Stimulated activated CD4-positive, alpha-beta T cell treated with anti-CD3 and anti-CD28 coated beads, TNF-alpha, amount 100 ng/mL, for 1 hour (primary cell): ENCODE measurements around the gene FBXO8.

Experiments used
- DNase-seq, 3 donors: peaks; one replicate each; pipeline ENCODE4 v3.0.0-alpha.2; 2020; ENCODE audit warnings: low read depth in 3 of 3, low spot score in 1 of 3

Gene FBXO8

DNA sequence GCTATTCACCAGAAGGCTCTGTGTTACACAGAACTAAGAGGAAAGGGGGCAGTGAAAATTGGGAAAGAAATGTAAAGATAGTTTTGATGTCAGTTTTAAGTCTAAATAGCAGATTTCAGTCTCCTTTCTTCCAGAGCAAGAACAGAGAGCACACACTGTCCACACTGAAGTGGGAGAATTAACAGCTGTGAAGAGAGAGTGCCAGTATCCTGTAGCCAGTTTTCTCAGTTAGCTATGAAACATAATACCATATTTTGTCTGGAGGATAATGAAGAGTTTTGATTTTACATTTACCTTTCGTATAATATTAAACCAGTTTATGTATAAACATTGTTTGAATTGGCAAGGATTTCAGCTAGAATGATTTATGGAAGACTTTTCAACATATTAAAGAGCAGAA lies 35.1 kb downstream of the FBXO8 start:
- no peak for DNase-seq

DNA sequence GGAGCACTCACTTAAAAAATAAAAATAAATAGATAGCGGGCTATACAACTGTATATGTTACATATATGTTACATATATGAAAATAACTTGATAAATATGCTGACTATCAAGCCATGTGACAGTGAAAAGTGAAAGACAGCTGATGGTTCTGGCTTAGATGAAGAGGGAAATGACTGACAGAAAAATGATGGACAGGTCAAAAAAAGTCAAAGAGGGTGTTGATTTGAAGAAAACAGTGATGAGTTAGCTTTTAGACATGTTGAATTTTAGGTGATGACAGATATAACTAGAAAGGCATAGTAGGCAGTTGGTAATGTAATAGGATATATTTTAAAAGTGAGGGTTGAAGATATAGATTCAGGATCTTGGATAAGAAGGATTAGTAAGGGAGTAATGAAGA lies 37.8 kb downstream of the FBXO8 start:
- DNase-seq = no peak

DNA sequence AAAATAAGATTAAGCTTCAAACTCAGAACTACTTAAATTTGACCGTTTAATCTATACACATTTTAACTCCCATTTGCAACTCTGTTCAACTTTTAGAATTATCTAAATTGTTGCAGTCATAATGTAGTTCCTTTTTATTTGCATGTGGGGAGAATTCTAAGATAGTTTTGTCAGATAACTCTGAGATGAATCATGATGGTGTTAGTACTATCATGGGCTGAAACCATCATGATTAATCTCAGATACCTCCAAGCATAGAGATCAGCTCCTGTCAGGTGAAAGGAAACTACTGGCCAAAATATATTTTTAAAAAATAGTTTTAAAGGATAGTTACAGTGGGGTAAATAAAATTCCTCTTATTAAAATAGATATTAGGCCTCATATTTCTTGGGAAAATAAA lies 39.0 kb downstream of the FBXO8 start:
- DNase-seq = no peak

DNA sequence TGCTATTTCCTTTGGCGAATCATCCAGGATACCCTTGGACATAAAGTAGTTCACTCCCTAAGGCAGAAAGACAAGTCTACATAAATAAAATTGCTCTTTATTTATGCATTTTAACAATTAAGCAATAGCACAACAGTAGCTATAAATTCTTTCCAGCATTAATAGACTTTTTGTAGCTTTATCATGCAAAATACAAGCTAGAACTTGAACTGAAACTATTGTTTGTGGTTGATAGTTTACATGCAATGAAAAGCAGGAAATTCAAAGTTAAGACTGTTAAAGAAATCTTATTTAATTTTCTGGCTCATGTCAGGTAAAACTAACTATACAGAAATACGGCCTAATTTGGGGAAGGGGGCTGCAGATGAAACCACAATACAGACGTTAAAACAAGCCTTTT lies 42.3 kb downstream of the FBXO8 start:
- no peak for DNase-seq

DNA sequence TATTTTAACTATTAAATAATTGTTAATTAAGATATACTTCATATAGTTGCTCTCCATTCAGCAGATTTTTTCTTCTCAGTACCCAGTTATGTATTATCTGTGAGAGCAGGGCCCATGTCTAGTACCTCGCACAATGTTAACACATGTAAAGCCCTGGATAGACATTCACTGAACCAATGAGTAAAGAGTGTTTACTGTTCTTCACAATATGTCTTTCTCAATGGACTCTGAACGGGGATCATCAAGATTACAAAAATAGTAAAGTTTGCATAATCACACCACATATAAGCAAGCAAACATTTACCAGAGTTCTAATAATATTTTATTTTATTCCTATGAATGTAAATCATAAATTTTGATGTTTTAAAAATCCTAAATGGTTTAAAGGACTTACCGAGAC lies 47.1 kb downstream of the FBXO8 start:
- no peak for DNase-seq

DNA sequence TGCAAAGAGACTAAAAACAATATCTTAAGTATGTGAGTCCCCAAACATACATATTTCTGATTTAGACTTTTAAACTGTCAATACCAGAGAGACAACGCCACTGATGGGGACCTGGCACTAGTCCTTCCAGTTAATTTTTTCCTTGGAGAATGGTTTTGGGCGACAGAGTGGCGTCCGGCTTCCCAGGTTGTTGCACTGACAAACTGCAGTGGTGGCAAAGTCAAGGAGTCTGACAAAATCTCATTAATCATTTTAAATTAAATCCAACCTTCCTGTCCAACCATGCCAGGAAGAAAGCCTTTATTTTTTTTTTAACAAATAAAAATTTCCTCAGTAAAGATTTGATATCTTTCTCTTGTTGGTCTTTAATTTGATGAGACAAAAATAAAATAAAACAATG lies 52.8 kb downstream of the FBXO8 start:
- DNase-seq = no peak

DNA sequence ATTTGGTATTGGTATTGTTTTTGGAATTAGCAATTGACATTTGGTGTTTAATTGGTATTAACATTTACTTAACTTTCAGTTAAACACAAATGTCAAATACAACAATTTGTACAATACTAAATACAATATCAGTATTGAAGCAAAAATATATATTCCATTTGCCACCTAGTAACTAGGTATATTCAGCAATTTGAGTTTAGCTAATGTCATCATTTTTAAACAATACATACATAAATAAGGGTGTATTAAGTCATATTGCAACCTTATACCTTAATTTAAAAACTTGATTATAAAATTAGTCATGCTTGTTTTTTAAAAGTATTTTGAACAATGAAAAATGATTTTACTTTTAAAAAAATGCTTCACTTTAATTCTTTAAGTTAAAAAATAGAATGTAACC lies 53.3 kb downstream of the FBXO8 start:
- no peak for DNase-seq

DNA sequence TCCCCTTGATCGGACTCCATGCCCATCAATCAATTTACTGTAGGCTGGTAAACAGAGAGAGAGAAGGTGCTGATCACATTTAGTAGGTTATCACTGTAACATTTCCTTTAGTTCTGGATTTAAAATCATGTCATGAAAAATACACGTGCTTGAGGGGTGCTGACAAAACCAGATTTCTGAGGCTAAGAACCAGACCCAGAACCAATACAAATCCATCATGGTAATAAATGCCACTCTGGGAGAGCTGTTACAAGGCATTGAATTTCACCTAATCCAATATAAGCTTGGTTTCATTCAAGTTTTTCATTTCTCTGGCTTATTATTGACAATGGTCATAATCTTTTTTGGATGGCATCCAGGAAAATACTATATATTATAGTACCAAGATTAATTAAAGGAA lies 54.5 kb downstream of the FBXO8 start:
- no peak for DNase-seq

DNA sequence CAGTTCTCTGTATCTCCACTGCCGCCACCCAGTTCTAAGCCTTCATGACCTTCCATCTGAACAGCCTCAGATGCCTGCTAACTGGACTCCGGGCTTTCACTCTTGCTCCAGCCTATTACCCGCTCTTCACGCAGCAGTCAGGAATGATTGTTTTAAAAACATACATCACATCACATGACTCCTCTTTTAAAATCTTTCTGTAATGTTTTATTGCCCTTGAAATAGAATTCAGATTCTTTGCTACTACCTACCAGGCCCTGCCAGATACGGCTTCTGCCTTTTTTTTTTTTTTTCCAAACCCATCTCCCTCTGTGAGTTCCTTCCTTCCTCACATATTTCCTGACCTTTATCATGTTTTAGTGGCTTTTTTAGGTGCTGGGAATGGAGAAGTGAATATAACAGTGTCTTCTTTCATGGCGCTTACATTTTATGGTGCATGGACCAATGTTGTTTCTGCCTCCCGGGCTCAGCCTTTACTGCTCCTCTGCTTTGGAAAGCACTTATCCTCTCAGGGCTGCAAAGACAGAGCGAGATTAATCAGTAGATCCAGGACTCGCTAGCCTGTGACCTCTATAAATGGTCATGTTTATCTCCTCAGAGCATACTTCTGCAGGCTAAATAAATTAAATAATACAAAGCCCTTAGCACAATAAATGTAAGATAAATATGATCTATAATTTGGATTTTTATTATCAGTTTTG lies 58.0 kb downstream of the FBXO8 start:
- no peak for DNase-seq

DNA sequence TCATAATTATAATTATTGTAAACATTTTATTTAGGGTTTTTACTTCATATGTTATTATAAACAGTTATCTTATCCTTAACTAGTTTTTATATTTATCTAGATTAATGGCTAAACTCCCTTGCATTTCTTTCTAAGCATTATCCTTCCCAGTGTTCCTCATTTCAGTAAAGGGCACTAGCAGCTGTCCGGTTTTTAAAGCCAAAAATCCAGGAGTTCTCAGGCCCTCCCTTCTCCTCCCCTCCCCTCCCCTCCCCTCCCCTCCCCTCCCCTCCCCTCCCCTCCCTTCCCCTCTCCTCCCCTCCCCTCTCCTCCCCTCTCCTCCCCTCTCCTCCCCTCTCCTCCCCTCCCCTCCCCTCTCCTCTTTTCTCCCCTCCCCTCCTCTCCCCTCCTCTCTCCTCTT lies 58.9 kb downstream of the FBXO8 start:
- no peak for DNase-seq

DNA sequence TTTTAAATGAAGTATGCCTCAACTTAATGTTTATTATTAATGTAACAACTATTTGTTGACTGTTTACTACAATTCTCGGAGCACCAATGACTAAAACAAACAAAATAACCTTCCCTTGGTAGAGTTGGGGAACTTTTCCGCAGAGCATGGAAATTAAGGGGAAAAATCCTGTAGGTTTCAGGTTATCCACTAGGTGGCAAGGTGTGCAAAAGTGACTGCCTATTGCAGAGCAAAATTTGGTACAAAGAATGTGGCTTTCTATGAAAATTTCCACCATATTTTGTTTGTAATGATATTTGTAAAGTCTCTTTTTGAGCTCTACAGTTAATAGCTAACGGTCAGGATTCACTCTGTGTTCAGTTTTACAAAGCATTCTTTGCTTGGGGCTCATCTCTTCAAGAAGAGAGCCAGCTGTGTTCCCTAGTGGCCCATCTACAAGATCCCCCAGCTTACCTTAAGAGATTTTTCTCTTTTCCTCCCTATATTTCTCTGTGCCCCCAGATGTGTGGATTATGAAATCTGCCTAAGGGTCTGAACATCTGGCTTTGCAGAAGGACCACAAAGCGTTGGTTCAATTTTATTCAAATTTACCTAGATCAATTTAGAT lies 61.1 kb downstream of the FBXO8 start:
- DNase-seq = no peak

DNA sequence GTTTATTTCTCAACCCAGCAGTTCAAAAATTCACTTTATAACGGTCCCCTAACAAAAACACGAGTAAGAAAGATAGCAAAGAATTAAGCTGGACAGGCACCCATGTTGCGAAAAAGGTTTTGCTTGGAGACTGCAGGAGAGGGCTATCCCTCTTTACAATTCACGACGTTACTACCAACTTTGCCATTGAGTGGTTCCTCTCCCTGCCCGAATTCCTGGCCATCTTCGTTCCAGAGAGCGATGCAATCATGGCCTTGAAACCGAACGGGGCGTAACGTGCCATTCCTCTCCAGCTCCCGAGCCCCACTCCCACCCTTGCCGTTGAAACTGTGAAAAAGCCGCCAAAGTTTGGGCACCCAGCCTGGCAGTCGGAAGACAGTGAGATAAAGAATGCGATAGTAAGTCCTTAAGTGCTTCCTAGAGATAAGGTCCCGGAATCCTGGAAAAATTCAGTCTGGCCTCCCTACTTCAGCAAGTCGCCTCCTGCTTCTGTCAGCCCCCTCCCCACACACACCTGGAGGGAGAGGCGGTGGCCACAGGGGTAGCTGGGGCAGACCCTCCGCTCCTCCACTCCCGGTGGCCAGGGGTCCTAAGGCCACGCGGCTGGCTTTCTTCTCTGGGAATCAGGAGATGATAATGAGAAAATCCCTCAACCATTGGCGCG lies 65.2 kb downstream of the FBXO8 start:
- DNase-seq = no peak

DNA sequence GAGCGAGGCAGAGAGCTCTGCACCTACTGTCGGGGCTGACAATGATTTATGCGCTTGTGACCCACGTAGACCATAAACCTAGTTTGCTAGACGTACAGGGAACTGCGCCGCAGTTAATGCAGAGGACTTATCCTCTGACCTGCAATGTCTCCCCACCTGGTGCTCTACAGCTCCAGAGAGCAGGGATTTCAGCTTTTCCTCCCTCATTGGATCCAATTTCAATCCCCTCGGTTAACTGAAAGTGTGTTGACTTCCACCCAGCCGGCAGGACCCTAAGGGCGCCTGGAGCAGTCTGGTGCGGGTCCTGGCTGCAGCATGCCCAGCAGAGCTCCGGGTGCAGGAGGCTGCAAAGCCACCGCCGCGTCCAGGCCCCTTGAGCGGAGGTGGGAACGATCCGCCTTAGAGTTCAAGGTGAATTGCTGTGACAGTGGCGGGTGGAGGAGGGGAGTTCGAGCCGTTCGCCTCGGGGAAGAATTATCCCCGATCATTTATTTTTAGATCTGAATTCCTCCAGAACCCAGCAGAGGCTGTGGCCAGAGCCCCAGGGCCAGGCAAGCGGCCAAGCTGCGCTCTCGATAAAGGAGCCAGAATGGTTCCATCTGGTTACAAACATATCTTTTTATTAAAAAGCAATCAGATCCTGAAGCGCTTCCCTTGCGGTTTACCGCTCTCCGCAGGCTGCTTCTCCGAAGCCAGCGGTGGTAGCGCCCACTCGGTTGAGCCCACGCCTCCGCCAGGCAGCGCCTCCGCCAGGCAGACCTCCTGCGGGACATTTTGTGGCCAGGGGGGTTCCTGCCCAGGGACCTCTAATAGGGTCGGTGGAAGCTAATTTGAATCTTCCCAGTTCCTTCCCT lies 66.0 kb downstream of the FBXO8 start:
- no peak for DNase-seq

DNA sequence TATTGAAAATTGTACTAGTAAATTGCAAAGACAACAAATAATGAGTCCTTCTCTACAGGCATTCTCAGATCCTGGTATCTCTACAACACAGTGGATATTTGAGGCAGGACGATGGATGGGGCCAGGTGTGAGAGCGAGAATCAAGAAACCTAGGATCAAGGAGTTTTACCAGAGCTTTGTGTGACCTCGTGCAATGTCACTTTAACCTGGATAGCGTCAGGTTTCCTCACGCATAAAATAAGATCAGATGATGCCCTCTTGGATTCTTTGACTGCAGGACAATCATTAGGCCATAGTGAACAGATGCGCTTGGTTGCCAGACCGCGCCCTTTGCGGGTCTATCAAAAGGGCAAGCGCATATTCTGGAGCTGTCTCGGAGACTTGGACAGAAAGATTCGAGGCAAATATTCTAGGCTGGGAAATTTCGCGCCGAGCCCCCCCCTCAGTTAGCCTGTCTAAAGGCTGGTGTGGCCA lies 66.6 kb downstream of the FBXO8 start:
- no peak for DNase-seq

DNA sequence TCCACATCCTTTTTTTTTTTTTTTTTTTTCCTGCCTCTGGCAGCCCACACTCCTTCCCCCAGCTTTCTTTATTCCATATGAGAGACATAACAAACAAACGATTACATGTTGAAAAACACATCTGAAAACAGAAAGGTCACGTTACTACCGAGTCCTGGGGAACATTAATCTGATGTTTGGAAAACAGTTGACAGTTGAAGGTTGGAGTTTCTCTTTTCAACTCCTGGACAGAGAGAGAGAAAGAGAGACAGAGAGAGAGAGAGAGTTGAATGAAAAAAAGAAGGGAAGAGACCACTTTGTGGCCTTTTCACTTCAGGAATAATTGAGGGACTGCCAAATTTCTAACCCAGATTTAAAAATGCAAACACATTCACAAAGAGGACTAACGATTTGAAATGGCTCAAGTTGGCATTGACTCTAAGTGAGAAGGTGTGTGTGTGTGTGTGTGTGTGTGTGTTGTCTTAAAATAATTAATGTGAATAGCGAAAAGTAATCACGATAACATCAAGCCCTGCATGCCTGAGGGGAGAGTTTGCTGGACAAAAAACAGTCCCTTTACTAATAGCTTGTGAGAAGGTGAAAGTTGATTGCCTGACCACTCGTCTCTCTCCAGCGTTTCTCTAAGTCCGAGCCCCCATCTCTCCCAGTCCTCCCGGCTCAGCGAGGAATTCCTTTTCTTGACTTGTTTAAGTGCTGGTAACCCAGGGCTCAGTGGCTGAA lies 67.3 kb downstream of the FBXO8 start:
- DNase-seq = no peak

DNA sequence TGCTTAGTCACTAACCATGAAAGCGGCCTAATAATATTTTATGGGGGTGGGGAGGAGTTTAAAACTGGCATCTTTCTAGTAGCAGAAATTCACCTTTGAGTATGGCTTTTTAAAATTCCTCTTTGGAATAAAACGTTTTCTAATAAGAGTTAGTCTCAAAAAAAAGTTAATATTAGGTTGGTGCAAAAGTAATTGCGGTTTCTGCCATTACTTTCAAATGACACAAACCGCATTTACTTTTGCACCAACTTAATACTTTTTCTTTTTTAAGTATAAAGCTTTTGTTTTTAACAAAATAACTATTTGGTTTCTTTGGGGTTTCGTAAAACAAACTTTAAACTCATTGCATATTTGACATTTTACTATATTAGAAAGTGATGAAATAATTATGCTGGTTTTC lies 68.4 kb downstream of the FBXO8 start:
- DNase-seq = no peak

DNA sequence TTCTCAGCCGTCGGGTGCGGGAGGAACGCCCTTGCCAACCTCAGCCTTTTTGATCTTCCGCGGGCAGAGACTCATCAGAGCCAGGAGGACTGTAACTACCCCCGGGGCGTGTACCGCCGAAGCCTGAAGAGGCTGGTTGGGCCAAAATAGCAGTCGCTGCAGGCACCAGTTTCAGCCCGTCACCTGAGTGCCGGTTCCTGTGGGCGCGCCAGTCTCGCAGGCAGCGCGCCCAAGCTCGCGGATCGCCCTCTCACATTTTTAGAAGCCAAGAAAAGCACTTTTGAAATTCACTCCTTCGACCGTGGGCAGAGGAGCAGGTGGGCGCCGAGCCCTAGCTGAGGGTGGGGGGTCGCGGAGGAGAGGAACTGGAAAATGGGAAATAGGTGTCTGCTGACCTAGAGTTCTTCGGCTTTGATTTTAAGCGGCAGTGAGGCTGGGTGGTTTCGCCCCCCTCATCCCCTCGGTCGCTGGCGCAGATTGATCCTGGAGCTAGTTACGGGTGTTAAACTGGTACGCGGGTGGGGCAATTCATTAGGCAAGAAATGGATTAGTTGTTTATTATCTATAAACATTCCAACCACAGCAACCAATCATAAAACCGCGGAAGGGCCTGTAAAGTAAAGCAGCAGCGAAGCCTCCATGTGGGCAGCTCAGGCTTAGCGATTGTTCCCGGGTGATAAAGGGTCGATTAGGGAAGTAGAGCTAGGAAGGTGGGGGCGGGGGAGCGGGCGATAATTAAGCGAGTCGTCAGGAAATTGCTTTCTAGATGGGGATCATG lies 69.2 kb downstream of the FBXO8 start:
- DNase-seq = no peak

DNA sequence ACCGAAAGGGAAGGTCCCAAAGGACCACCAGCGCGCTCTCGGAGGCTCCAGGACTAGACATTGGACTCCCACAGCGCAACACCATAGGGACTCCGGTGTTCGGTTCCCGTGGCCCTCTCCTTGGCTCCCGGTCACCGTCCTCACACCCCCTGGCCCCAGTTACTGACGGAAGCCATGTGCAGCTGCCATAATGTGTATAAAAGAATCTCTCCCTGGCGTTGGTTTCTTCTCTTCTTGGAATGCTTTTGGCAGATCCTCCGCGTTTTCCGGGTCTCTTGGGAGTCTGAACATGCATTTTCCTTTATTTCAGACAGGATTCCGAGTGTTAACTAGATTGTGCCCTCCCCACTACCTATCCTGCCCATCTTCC lies 69.8 kb downstream of the FBXO8 start:
- no peak for DNase-seq

DNA sequence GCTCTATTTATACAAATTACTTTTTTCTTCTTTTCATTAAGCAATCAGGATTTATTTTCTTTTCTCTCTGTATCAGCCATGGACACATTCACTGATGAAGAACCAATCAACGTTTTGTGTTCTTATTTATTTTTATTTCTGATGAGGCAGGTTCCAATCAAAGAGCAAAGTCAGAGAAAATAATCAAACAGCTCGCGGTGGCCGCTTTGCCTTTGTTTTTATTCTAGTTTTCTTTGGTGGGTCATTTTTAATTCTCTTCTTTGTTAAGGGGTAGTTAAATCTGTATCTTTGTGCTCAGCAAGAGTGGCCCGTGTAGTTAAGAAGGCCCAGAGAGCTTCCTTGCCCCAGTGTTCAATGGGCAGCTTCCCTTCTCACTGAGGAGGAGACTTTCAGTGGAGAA lies 71.4 kb downstream of the FBXO8 start:
- DNase-seq = no peak

DNA sequence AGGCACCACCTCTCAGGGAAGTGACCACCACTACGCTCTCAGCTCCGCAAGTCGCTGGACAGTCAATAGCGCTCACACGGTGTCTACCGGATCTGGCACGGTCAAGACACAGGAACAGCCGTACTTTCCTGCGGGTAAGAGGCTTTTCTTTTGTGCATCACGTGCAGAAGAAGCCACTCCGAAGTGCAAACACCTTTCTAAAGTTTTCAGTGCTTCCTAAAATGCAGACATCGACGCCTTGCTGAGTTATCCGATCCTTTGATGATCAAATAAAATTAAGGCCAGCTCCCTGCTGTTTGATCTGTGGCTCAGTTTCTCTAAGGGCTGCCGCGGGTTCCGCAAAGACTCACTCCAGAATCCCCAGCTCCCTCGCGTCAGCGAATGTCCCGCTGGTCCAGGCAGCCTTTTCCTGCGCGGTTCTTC lies 71.8 kb downstream of the FBXO8 start:
- no peak for DNase-seq
